Hematopoietic multipotent progenitor cell treated with erythropoietin and hydrocortisone succinate and interleukin-3 and kit ligand, for 17 days (in vitro differentiated cells): Measurements from ENCODE around the gene DDX17.
"Not testable (repeated sequence)": the region's sequence is repeated elsewhere in the genome, so short reads cannot be mapped to it uniquely, and the experiment has no call there.

Experiments
- DNase-seq: peaks from one replicate; pipeline ENCODE4 v3.0.0-alpha.2; 2015; ENCODE audit warnings: low spot score

The DDX17 gene

GRCh38 chr22:38491707-38492348 lies 14.3 kb downstream of the DDX17 start:
- no peak for DNase-seq

- no peak for DNase-seq
These were observed 15.2 kb downstream of the DDX17 start for GRCh38 chr22:38490915-38491314.

- DNase-seq: no peak
These were observed 15.6 kb downstream of the DDX17 start for GRCh38 chr22:38490475-38490874.

- DNase-seq: no peak
These were observed 16.5 kb downstream of the DDX17 start for GRCh38 chr22:38489561-38490145.

GRCh38 chr22:38489142-38489541 lies 17.0 kb downstream of the DDX17 start:
- DNase-seq: no peak

- no peak for DNase-seq
These were observed 18.2 kb downstream of the DDX17 start for GRCh38 chr22:38487946-38488345.

- DNase-seq: no peak
These were observed 20.3 kb downstream of the DDX17 start for GRCh38 chr22:38485783-38486182.

GRCh38 chr22:38484244-38484643 lies 21.9 kb downstream of the DDX17 start:
- no peak for DNase-seq

GRCh38 chr22:38482662-38483308 lies 23.3 kb downstream of the DDX17 start:
- DNase-seq: no peak

- DNase-seq: no peak
These were observed 24.2 kb downstream of the DDX17 start for GRCh38 chr22:38481871-38482332.

GRCh38 chr22:38481162-38481870 lies 24.8 kb downstream of the DDX17 start:
- DNase-seq: peak; percentile 6

- DNase-seq: no peak
These were observed 26.8 kb downstream of the DDX17 start for GRCh38 chr22:38479096-38479837.

GRCh38 chr22:38477585-38477984 lies 28.5 kb downstream of the DDX17 start:
- no peak for DNase-seq

- no peak for DNase-seq
These were observed 32.0 kb downstream of the DDX17 start for GRCh38 chr22:38474003-38474607.

- no peak for DNase-seq
These were observed 34.9 kb downstream of the DDX17 start for GRCh38 chr22:38471237-38471636.

GRCh38 chr22:38470179-38470578 lies 35.9 kb downstream of the DDX17 start:
- not testable (repeated sequence) for DNase-seq

GRCh38 chr22:38469306-38469781 lies 36.8 kb downstream of the DDX17 start:
- DNase-seq: no peak

GRCh38 chr22:38468443-38469305 lies 37.4 kb downstream of the DDX17 start:
- no peak for DNase-seq

GRCh38 chr22:38467904-38468442 lies 38.1 kb downstream of the DDX17 start, which contains the start of gene KDELR3:
Gene KDELR3 (plus strand): TSS chr22:38468096. CDS start chr22:38468234, 138 bp downstream.
- DNase-seq: no peak

- DNase-seq: no peak
These were observed 38.6 kb downstream of the DDX17 start for GRCh38 chr22:38467438-38467903.
